ENCODE measurements around the gene ATG7.

ATG7 gene

GRCh38 chr3:11381563-11381962 is 109.4 kb downstream of the ATG7 start:
- in situ Hi-C loops (cut with HindIII; ENCODE audit: low pct_ligation_motif_present, low sequenced_read_pairs): loop anchor here (25.0 kb wide), 2 partner anchors 156 to 256 kb away; partner anchors contain the start of gene VGLL4
- DNase-seq: no peak
- H3K4me3 ChIP-seq (ENCODE audit: low read depth, low read length): no peak overlapping the region

GRCh38 chr3:11382146-11382745 is 110.0 kb downstream of the ATG7 start:
- Histone ChIP-seq H3K36me3 (replicated peaks) (no peaks in the 10 kb centered on the region), H3K27me3 (replicated peaks) (no peaks in the 10 kb centered on the region), H3K27ac (no peak overlapping the region), H3K4me3 (ENCODE audit: low read depth, low read length) (no peak overlapping the region)
- in situ Hi-C loops (cut with HindIII; ENCODE audit: low pct_ligation_motif_present, low sequenced_read_pairs): loop anchor here (25.0 kb wide), 2 partner anchors 155 to 255 kb away; partner anchors contain the start of gene VGLL4
- no peak for TF ChIP-seq CTCF (IDR thresholded peaks at IDR 0.05; ENCODE audit: low read depth, low read length, missing control alignments)
- DNase-seq: no peak

More at GRCh38 chr3:11381563-11381962, 109.4 kb downstream of the ATG7 start:
- TF ChIP-seq CTCF (IDR thresholded peaks at IDR 0.05; ENCODE audit: low read depth, low read length, missing control alignments): no peak
- H3K27ac ChIP-seq: no peak overlapping the region
- no peaks in the 10 kb centered on the region for H3K27me3 ChIP-seq (replicated peaks)
- no peaks in the 10 kb centered on the region for H3K36me3 ChIP-seq (replicated peaks)

- no peak overlapping the region for H3K27ac ChIP-seq
- H3K4me3 ChIP-seq (ENCODE audit: low read depth, low read length): no peak overlapping the region
- TF ChIP-seq CTCF (IDR thresholded peaks at IDR 0.05; ENCODE audit: low read depth, low read length, missing control alignments): no peak
- H3K27me3 ChIP-seq (replicated peaks): no peaks in the 10 kb centered on the region
- no peak for DNase-seq
- in situ Hi-C loops (cut with HindIII; ENCODE audit: low pct_ligation_motif_present, low sequenced_read_pairs): loop anchor here (25.0 kb wide), 2 partner anchors 153 to 253 kb away; partner anchors contain the start of gene VGLL4
- H3K36me3 ChIP-seq (replicated peaks): no peaks in the 10 kb centered on the region
Observed at GRCh38 chr3:11384074-11384473, 111.9 kb downstream of the ATG7 start.

- no peaks in the 10 kb centered on the region for H3K27me3 ChIP-seq (replicated peaks)
- no peak overlapping the region for H3K4me3 ChIP-seq (ENCODE audit: low read depth, low read length)
- peak overlapping the region; percentile 3 for H3K27ac ChIP-seq
- no peak for TF ChIP-seq CTCF (IDR thresholded peaks at IDR 0.05; ENCODE audit: low read depth, low read length, missing control alignments)
- DNase-seq: no peak
- in situ Hi-C loops (cut with HindIII; ENCODE audit: low pct_ligation_motif_present, low sequenced_read_pairs): loop anchor here (25.0 kb wide), 2 partner anchors 152 to 252 kb away; partner anchors contain the start of gene VGLL4
- no peaks in the 10 kb centered on the region for H3K36me3 ChIP-seq (replicated peaks)
Observed at GRCh38 chr3:11385326-11385725, 113.1 kb downstream of the ATG7 start.

GRCh38 chr3:11385891-11386290 is 113.7 kb downstream of the ATG7 start:
- no peaks in the 10 kb centered on the region for H3K36me3 ChIP-seq (replicated peaks)
- peak overlapping the region; percentile 3 for H3K27ac ChIP-seq
- no peaks in the 10 kb centered on the region for H3K27me3 ChIP-seq (replicated peaks)
- no peak overlapping the region for H3K4me3 ChIP-seq (ENCODE audit: low read depth, low read length)
- in situ Hi-C loops (cut with HindIII; ENCODE audit: low pct_ligation_motif_present, low sequenced_read_pairs): loop anchor here (25.0 kb wide), 2 partner anchors 151 to 251 kb away; partner anchors contain the start of gene VGLL4
- TF ChIP-seq CTCF (IDR thresholded peaks at IDR 0.05; ENCODE audit: low read depth, low read length, missing control alignments): no peak
- peak; percentile 75 for DNase-seq
